Liver (tissue), 3 donors: ENCODE measurements around the gene PPIL4.

ENCODE experiments used
- CTCF ChIP-seq: fragments of 150-350 bp; IDR thresholded peaks from 2 replicates; pipeline ENCODE4 v1.5.1; 2017; ENCODE audit warnings: improper control_type of control experiment, low read depth, low read length; ENCODE audit not compliant: missing input control
- FOXA1 ChIP-seq: IDR thresholded peaks from 2 replicates; pipeline ENCODE4 v1.6.1; 2016; ENCODE audit warnings: antibody characterized with exemption
- GABPA ChIP-seq, 2 donors: IDR thresholded peaks in 1 of 2; conservative IDR thresholded peaks in 1 of 2; 2 replicates each; pipeline ENCODE4 v1.6.1; 2016; ENCODE audit warnings: antibody characterized with exemption in 2 of 2, mild to moderate bottlenecking in 1 of 2, moderate library complexity in 1 of 2
- REST ChIP-seq: IDR thresholded peaks from 2 replicates; pipeline ENCODE4 v1.6.1; 2016; ENCODE audit warnings: antibody characterized with exemption, mild to moderate bottlenecking
- SP1 ChIP-seq: IDR thresholded peaks from 2 replicates; pipeline ENCODE4 v1.6.1; 2018; ENCODE audit warnings: antibody characterized with exemption, mild to moderate bottlenecking
- TAF1 ChIP-seq: conservative IDR thresholded peaks from 2 replicates; pipeline ENCODE4 v1.6.1; 2016; ENCODE audit warnings: antibody characterized with exemption, mild to moderate bottlenecking
- ZBTB33 ChIP-seq: IDR thresholded peaks from 2 replicates; pipeline ENCODE4 v1.6.1; 2016; ENCODE audit warnings: antibody characterized with exemption
- TF ChIP-seq, protein P1 (sequence below): IDR thresholded peaks from 2 replicates; pipeline ENCODE4 v1.6.1; 2016; ENCODE audit warnings: antibody characterized with exemption
- donor health status: healthy.
- donor health status: healthy.

DNA sequence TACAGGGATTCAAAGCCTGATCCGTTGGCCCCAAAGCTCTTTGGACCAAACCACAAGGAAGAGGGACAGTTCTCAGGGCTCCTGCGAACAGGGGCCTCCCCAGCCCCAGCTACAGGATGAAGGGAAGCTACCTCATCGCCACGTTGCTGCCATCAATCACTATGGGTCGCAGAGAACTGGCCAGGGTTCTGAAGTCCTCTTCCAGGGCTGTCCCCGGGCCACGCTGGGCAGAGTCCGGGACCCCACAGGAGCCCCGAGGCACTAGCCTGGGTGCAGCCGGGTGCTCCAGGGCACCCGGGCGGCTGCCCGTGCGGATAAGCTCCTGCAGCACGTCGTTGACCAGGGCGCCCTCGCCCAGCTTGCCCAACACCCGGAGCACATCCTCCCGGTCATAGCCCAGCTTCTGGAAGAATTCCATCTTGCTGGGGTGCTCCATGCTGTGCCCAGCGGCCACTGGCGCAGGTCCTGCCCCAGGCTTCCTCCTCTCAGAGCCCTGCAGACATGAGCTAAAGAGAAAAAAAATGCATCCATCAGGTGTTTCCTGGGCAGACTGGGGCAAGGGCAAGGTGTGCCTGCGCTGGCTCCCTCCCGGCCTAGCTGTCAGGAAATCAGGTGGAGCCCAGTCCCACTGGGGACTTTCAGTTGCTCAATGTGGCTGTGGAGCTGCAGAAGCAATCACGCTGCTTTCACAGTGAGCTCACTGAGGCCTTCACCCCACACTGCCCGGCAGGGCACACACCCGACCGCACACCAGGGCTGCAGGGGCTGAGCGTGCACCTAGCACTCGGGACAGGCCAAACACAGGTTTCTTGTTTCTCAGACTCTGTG is 71.5 kb downstream of the PPIL4 start:
- TF ChIP-seq CTCF = no peak
- TF ChIP-seq, protein P1, sequence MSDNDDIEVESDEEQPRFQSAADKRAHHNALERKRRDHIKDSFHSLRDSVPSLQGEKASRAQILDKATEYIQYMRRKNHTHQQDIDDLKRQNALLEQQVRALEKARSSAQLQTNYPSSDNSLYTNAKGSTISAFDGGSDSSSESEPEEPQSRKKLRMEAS = no peak
- no peak for TF ChIP-seq REST
- no peak for TF ChIP-seq TAF1
- no peak for TF ChIP-seq GABPA (IDR thresholded peaks at IDR 0.05 in 1 of 2, conservative IDR thresholded peaks at IDR 0.05 in 1 of 2)
- TF ChIP-seq SP1 = no peak
- no peak for TF ChIP-seq ZBTB33
- TF ChIP-seq FOXA1 = no peak
